Dermis blood vessel endothelial cell (primary cell): ENCODE measurements around the gene CDC42BPB. TPM values are rescaled to one million over a fixed set of nuclear protein-coding genes. Genes with fewer than 3 reads are reported as not detected.

Experiments used
- DNase-seq: peaks from one replicate; pipeline ENCODE4 v3.0.0; 2010
- total RNA-seq: library from RNA; depleted of rRNA; stranded (reverse); fragments of >200 nt; gene quantifications from 2 replicates; pipeline ENCODE4 v1.2.3, GENCODE V29; 2014

CDC42BPB gene
- total RNA-seq, 1 donor from 2014 or later, result 118 TPM

- no peak for DNase-seq
Observed at GRCh38 chr14:102984336-102985102, 72.8 kb downstream of the CDC42BPB start.

- DNase-seq, result no peak
Observed at GRCh38 chr14:102983496-102983895, 73.9 kb downstream of the CDC42BPB start.

- no peak for DNase-seq
Observed at GRCh38 chr14:102982852-102983470, 74.4 kb downstream of the CDC42BPB start.

GRCh38 chr14:102980409-102980810 is 76.9 kb downstream of the CDC42BPB start:
- DNase-seq, result no peak

GRCh38 chr14:102979406-102979805 is 77.9 kb downstream of the CDC42BPB start:
- no peak for DNase-seq

GRCh38 chr14:102977475-102977874 is 79.9 kb downstream of the CDC42BPB start:
- DNase-seq, result no peak

GRCh38 chr14:102975662-102976061 is 81.7 kb downstream of the CDC42BPB start:
- DNase-seq, result no peak

- DNase-seq, result no peak
Observed at GRCh38 chr14:102973706-102974285, 83.6 kb downstream of the CDC42BPB start.

- no peak for DNase-seq
Observed at GRCh38 chr14:102971836-102972606, 85.3 kb downstream of the CDC42BPB start.

GRCh38 chr14:102971314-102971713 is 86.0 kb downstream of the CDC42BPB start:
- no peak for DNase-seq

- no peak for DNase-seq
Observed at GRCh38 chr14:102970496-102970895, 86.9 kb downstream of the CDC42BPB start.

- DNase-seq, result no peak
Observed at GRCh38 chr14:102969901-102970300, 87.4 kb downstream of the CDC42BPB start.

- DNase-seq, result no peak
Observed at GRCh38 chr14:102969060-102969791, 88.1 kb downstream of the CDC42BPB start.

- no peak for DNase-seq
Observed at GRCh38 chr14:102968306-102968705, 89.0 kb downstream of the CDC42BPB start.

GRCh38 chr14:102967506-102967795 is 89.9 kb downstream of the CDC42BPB start:
- DNase-seq, result no peak

GRCh38 chr14:102966681-102967505 is 90.5 kb downstream of the CDC42BPB start:
- DNase-seq, result no peak

- DNase-seq, result no peak
Observed at GRCh38 chr14:102965971-102966655, 91.2 kb downstream of the CDC42BPB start.

GRCh38 chr14:102965282-102965681 is 92.1 kb downstream of the CDC42BPB start:
- DNase-seq, result no peak

- DNase-seq, result no peak
Observed at GRCh38 chr14:102964152-102964730, 93.1 kb downstream of the CDC42BPB start.

GRCh38 chr14:102962111-102962627 is 95.2 kb downstream of the CDC42BPB start:
- peak; percentile 25 for DNase-seq
